GM23338 (cell line): ENCODE results near the gene SLC25A24. TPM values are rescaled to one million over a fixed set of nuclear protein-coding genes. Genes with fewer than 3 reads are reported as not detected.

Experiments
- ATAC-seq: fragments of 200-7000 bp; cut with Tn5 transposase; 3 replicates; pipeline ENCODE4 v1.9.1; 2020
- DNase-seq: peaks from one replicate; pipeline ENCODE4 v3.0.0-alpha.2; 2015; ENCODE audit warnings: low spot score
- H2AFZ ChIP-seq: fragments of 200-600 bp; sonication (generic); 2 replicates; pipeline ENCODE4 v1.8.0; 2016; ENCODE audit warnings: antibody characterized with exemption, mild to moderate bottlenecking, moderate library complexity
- H3F3A ChIP-seq: fragments of 200-600 bp; sonication (generic); replicated peaks from 2 replicates; pipeline ENCODE4 v1.8.0; 2017; ENCODE audit warnings: antibody characterized with exemption, mixed run types, low read depth
- H3K27ac ChIP-seq: fragments of 200-600 bp; sonication (generic); 2 replicates; pipeline ENCODE4 v1.6.1; 2016; ENCODE audit warnings: low read depth
- H3K27me3 ChIP-seq: fragments of 200-600 bp; sonication (generic); 2 replicates; pipeline ENCODE4 v1.8.0; 2016; ENCODE audit warnings: mild to moderate bottlenecking, mixed run types, moderate library complexity; ENCODE audit not compliant: insufficient read depth
- H3K36me3 ChIP-seq: fragments of 200-600 bp; sonication (generic); 2 replicates; pipeline ENCODE4 v1.8.0; 2016; ENCODE audit warnings: mild to moderate bottlenecking; ENCODE audit not compliant: insufficient read depth
- H3K4me1 ChIP-seq: fragments of 200-600 bp; sonication (generic); 2 replicates; pipeline ENCODE4 v1.8.0; 2016; ENCODE audit warnings: mild to moderate bottlenecking, moderate library complexity; ENCODE audit not compliant: insufficient read depth
- H3K4me2 ChIP-seq: fragments of 200-600 bp; sonication (generic); 2 replicates; pipeline ENCODE4 v1.7.1; 2017; ENCODE audit warnings: mixed run types
- H3K4me3 ChIP-seq: fragments of 200-600 bp; sonication (generic); 2 replicates; pipeline ENCODE4 v1.6.1; 2016; ENCODE audit warnings: mixed run types
- H3K79me2 ChIP-seq: fragments of 200-600 bp; sonication (generic); replicated peaks from 2 replicates; pipeline ENCODE4 v1.8.0; 2017; ENCODE audit warnings: mild to moderate bottlenecking; ENCODE audit not compliant: insufficient read depth
- H3K9me2 ChIP-seq: fragments of 200-600 bp; sonication (generic); 2 replicates; pipeline ENCODE4 v1.8.0; 2017; ENCODE audit not compliant: insufficient read depth
- H4K20me1 ChIP-seq: fragments of 200-600 bp; sonication (generic); replicated peaks from 2 replicates; pipeline ENCODE4 v1.8.0; 2017; ENCODE audit warnings: mild to moderate bottlenecking; ENCODE audit not compliant: insufficient read depth
- H3K27ac Mint-ChIP-seq: 2 replicates; pipeline ENCODE4 v1.8.0; 2020; ENCODE audit warnings: inconsistent platforms, mild to moderate bottlenecking, moderate library complexity, mixed read lengths
- H3K27me3 Mint-ChIP-seq: 3 replicates; pipeline ENCODE4 v1.8.0; 2022; ENCODE audit warnings: low read depth, mild to moderate bottlenecking, moderate library complexity, mixed read lengths, inconsistent platforms; ENCODE audit not compliant: insufficient read depth, poor library complexity
- H3K36me3 Mint-ChIP-seq: 3 replicates; pipeline ENCODE4 v1.8.0; 2021; ENCODE audit warnings: low read depth, mild to moderate bottlenecking, inconsistent platforms, moderate library complexity, mixed read lengths
- H3K4me1 Mint-ChIP-seq: 3 replicates; pipeline ENCODE4 v1.8.0; 2020; ENCODE audit warnings: mild to moderate bottlenecking, inconsistent platforms, mixed read lengths
- H3K4me3 Mint-ChIP-seq: 3 replicates; pipeline ENCODE4 v1.8.0; 2021; ENCODE audit warnings: moderate library complexity, mild to moderate bottlenecking, inconsistent platforms, mixed read lengths
- H3K9me3 Mint-ChIP-seq: 3 replicates; pipeline ENCODE4 v1.8.0; 2020; ENCODE audit warnings: moderate library complexity, mild to moderate bottlenecking, inconsistent platforms, mixed read lengths
- CREB1 ChIP-seq: fragments of 250-450 bp; sonication (Bioruptor Pico); IDR thresholded peaks from 2 replicates; pipeline ENCODE4 v1.5.0; 2020; ENCODE audit warnings: low read depth, mild to moderate bottlenecking, moderate library complexity
- EZH2 ChIP-seq: fragments of 200-600 bp; sonication (generic); IDR thresholded peaks from one replicate; pipeline ENCODE4 v1.8.0; 2017; ENCODE audit warnings: antibody characterized with exemption, mild to moderate bottlenecking, low read depth; ENCODE audit not compliant: unreplicated experiment
- EZH2phosphoT487 ChIP-seq: fragments of 200-600 bp; sonication (generic); IDR thresholded peaks from one replicate; pipeline ENCODE4 v1.8.1; 2018; ENCODE audit warnings: antibody characterized with exemption; ENCODE audit not compliant: unreplicated experiment
- JUNB ChIP-seq: IDR thresholded peaks from one replicate; pipeline ENCODE4 v1.6.1; 2016; ENCODE audit warnings: antibody characterized with exemption; ENCODE audit not compliant: unreplicated experiment
- NANOG ChIP-seq: IDR thresholded peaks from 2 replicates; pipeline ENCODE4 v1.6.1; 2016; ENCODE audit warnings: antibody characterized with exemption, borderline replicate concordance
- POLR2AphosphoS5 ChIP-seq: IDR thresholded peaks from 2 replicates; pipeline ENCODE4 v1.6.1; 2016; ENCODE audit warnings: antibody characterized with exemption, low read depth
- STAT1 ChIP-seq: IDR thresholded peaks from one replicate; pipeline ENCODE4 v1.6.1; 2016; ENCODE audit warnings: antibody characterized with exemption; ENCODE audit not compliant: unreplicated experiment
- ZNF331 ChIP-seq: fragments of 250-450 bp; sonication (Bioruptor Pico); IDR thresholded peaks from 2 replicates; pipeline ENCODE4 v1.5.0; 2020; ENCODE audit warnings: low read depth, mild to moderate bottlenecking, moderate library complexity
- polyA plus RNA-seq: library from polyadenylated mRNA; unstranded; fragments of >200 nt; fragmentation: Nextera tagmentation; extraction: Ambion mirVana; gene quantifications from 2 replicates; pipeline ENCODE4 v1.2.1, GENCODE V29; 2016
- total RNA-seq: library from RNA; depleted of rRNA; stranded (reverse); fragments of >200 nt; shearing (Covaris generic); gene quantifications from 2 replicates; pipeline ENCODE4 v1.2.3, GENCODE V29; 2014
- TF ChIP-seq, protein P1 (sequence below): IDR thresholded peaks from 2 replicates; pipeline ENCODE4 v1.6.1; 2016; ENCODE audit warnings: antibody characterized with exemption
- TF ChIP-seq, protein P2 (sequence below): IDR thresholded peaks from one replicate; pipeline ENCODE4 v1.6.1; 2018; ENCODE audit warnings: antibody characterized with exemption; ENCODE audit not compliant: unreplicated experiment
- TF ChIP-seq, protein P3 (sequence below), 2 experiments: fragments of 200-600 bp in 1 of 2; sonication (generic) in 1 of 2; conservative IDR thresholded peaks; 2 replicates each; pipeline versions ENCODE4 v1.5.1 to v1.6.1; 2016 to 2017; ENCODE audit warnings: antibody characterized with exemption in 2 of 2, low read depth in 2 of 2, mild to moderate bottlenecking in 2 of 2, moderate library complexity in 1 of 2
- TF ChIP-seq, protein P4 (sequence below): fragments of 250-450 bp; sonication (Bioruptor Pico); IDR thresholded peaks from 2 replicates; pipeline ENCODE4 v1.5.0; 2020; ENCODE audit warnings: mild to moderate bottlenecking, moderate library complexity

The SLC25A24 gene
- total and polyA plus RNA-seq, 2 experiments from 2014 or later = 17.4 to 46.0 TPM

DNA sequence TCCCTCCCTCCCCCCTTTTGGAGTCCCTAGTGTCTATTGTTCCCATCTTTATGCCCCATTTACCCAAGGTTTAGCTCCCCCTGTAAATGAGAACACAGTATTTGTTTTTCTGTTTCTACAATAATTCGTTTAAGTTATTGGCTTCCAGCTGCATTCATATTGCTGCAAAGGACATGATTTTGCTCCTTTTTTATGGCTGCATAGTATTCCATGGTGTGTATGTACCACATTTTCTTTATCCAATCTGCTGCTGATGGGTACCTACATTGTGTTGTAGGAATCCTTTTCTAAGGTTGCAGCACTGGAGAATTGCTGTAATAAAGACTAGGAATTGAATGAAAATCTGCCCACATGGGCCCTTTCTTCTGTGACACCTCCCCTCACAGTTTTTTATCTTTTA lies 6.8 kb downstream of the SLC25A24 start (continued):
- TF ChIP-seq, protein P1, sequence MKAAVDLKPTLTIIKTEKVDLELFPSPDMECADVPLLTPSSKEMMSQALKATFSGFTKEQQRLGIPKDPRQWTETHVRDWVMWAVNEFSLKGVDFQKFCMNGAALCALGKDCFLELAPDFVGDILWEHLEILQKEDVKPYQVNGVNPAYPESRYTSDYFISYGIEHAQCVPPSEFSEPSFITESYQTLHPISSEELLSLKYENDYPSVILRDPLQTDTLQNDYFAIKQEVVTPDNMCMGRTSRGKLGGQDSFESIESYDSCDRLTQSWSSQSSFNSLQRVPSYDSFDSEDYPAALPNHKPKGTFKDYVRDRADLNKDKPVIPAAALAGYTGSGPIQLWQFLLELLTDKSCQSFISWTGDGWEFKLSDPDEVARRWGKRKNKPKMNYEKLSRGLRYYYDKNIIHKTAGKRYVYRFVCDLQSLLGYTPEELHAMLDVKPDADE = no peak
- TF ChIP-seq CREB1 (CRISPR knock-in tag) (no peak), JUNB (no peak), NANOG (no peak), ZNF331 (CRISPR knock-in tag) (no peak), EZH2phosphoT487 (no peak), STAT1 (no peak), POLR2AphosphoS5 (no peak)
- TF ChIP-seq, protein P2, sequence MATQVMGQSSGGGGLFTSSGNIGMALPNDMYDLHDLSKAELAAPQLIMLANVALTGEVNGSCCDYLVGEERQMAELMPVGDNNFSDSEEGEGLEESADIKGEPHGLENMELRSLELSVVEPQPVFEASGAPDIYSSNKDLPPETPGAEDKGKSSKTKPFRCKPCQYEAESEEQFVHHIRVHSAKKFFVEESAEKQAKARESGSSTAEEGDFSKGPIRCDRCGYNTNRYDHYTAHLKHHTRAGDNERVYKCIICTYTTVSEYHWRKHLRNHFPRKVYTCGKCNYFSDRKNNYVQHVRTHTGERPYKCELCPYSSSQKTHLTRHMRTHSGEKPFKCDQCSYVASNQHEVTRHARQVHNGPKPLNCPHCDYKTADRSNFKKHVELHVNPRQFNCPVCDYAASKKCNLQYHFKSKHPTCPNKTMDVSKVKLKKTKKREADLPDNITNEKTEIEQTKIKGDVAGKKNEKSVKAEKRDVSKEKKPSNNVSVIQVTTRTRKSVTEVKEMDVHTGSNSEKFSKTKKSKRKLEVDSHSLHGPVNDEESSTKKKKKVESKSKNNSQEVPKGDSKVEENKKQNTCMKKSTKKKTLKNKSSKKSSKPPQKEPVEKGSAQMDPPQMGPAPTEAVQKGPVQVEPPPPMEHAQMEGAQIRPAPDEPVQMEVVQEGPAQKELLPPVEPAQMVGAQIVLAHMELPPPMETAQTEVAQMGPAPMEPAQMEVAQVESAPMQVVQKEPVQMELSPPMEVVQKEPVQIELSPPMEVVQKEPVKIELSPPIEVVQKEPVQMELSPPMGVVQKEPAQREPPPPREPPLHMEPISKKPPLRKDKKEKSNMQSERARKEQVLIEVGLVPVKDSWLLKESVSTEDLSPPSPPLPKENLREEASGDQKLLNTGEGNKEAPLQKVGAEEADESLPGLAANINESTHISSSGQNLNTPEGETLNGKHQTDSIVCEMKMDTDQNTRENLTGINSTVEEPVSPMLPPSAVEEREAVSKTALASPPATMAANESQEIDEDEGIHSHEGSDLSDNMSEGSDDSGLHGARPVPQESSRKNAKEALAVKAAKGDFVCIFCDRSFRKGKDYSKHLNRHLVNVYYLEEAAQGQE = no peak

DNA sequence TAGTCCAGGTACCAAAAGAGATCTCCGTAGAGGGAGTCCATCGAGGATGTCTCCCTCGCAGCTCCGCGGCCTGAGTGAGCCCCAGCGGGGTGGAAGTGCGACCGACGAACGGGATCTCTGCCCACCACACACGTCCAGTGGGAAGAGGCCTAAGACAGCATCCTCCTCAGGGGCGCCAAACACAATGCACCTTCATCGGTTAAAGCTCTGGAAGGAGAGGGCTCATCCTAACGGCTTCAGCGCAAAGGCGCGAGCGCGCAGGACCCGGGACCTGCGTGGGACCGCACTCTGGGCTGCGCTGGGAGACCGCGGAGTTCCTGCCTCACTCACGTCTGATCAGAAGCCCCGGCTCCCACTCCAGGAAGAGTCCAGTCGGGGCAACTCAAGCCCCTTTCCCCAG lies 7.6 kb downstream of the SLC25A24 start:
- Mint-ChIP-seq H3K27ac (no peak overlapping the region), H3K9me3 (no peaks in the 10 kb centered on the region; the same call in 2 of the 3 replicates), H3K4me3 (no peak overlapping the region), H3K27me3 (peaks cover 2% of the 10 kb centered on the region), H3K4me1 (peaks cover 2% of the 10 kb centered on the region; the same call in 2 of the 3 replicates), H3K36me3 (peaks cover 36% of the 10 kb centered on the region)
- ATAC-seq (no peak), DNase-seq (no peak)
- no peaks in the 10 kb centered on the region for H3K4me1 ChIP-seq
- no peak overlapping the region for H3K27ac ChIP-seq
- H3K79me2 ChIP-seq = peaks cover 58% of the 10 kb centered on the region
- no peaks in the 10 kb centered on the region for H3K27me3 ChIP-seq
- H2AFZ ChIP-seq = no peak overlapping the region
- H3K36me3 ChIP-seq = no peaks in the 10 kb centered on the region
- no peaks in the 10 kb centered on the region for H4K20me1 ChIP-seq
- no peaks in the 10 kb centered on the region for H3F3A ChIP-seq
- H3K4me2 ChIP-seq = no peak overlapping the region
- H3K4me3 ChIP-seq = no peak overlapping the region
- H3K9me2 ChIP-seq = no peaks in the 10 kb centered on the region
- TF ChIP-seq EZH2 (no peak), POLR2AphosphoS5 (no peak), NANOG (no peak)
- TF ChIP-seq, protein P3, sequence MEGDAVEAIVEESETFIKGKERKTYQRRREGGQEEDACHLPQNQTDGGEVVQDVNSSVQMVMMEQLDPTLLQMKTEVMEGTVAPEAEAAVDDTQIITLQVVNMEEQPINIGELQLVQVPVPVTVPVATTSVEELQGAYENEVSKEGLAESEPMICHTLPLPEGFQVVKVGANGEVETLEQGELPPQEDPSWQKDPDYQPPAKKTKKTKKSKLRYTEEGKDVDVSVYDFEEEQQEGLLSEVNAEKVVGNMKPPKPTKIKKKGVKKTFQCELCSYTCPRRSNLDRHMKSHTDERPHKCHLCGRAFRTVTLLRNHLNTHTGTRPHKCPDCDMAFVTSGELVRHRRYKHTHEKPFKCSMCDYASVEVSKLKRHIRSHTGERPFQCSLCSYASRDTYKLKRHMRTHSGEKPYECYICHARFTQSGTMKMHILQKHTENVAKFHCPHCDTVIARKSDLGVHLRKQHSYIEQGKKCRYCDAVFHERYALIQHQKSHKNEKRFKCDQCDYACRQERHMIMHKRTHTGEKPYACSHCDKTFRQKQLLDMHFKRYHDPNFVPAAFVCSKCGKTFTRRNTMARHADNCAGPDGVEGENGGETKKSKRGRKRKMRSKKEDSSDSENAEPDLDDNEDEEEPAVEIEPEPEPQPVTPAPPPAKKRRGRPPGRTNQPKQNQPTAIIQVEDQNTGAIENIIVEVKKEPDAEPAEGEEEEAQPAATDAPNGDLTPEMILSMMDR (conservative IDR thresholded peaks at IDR 0.05; ENCODE audit: low read depth in 2 of 2) = no peak
- TF ChIP-seq, protein P4, sequence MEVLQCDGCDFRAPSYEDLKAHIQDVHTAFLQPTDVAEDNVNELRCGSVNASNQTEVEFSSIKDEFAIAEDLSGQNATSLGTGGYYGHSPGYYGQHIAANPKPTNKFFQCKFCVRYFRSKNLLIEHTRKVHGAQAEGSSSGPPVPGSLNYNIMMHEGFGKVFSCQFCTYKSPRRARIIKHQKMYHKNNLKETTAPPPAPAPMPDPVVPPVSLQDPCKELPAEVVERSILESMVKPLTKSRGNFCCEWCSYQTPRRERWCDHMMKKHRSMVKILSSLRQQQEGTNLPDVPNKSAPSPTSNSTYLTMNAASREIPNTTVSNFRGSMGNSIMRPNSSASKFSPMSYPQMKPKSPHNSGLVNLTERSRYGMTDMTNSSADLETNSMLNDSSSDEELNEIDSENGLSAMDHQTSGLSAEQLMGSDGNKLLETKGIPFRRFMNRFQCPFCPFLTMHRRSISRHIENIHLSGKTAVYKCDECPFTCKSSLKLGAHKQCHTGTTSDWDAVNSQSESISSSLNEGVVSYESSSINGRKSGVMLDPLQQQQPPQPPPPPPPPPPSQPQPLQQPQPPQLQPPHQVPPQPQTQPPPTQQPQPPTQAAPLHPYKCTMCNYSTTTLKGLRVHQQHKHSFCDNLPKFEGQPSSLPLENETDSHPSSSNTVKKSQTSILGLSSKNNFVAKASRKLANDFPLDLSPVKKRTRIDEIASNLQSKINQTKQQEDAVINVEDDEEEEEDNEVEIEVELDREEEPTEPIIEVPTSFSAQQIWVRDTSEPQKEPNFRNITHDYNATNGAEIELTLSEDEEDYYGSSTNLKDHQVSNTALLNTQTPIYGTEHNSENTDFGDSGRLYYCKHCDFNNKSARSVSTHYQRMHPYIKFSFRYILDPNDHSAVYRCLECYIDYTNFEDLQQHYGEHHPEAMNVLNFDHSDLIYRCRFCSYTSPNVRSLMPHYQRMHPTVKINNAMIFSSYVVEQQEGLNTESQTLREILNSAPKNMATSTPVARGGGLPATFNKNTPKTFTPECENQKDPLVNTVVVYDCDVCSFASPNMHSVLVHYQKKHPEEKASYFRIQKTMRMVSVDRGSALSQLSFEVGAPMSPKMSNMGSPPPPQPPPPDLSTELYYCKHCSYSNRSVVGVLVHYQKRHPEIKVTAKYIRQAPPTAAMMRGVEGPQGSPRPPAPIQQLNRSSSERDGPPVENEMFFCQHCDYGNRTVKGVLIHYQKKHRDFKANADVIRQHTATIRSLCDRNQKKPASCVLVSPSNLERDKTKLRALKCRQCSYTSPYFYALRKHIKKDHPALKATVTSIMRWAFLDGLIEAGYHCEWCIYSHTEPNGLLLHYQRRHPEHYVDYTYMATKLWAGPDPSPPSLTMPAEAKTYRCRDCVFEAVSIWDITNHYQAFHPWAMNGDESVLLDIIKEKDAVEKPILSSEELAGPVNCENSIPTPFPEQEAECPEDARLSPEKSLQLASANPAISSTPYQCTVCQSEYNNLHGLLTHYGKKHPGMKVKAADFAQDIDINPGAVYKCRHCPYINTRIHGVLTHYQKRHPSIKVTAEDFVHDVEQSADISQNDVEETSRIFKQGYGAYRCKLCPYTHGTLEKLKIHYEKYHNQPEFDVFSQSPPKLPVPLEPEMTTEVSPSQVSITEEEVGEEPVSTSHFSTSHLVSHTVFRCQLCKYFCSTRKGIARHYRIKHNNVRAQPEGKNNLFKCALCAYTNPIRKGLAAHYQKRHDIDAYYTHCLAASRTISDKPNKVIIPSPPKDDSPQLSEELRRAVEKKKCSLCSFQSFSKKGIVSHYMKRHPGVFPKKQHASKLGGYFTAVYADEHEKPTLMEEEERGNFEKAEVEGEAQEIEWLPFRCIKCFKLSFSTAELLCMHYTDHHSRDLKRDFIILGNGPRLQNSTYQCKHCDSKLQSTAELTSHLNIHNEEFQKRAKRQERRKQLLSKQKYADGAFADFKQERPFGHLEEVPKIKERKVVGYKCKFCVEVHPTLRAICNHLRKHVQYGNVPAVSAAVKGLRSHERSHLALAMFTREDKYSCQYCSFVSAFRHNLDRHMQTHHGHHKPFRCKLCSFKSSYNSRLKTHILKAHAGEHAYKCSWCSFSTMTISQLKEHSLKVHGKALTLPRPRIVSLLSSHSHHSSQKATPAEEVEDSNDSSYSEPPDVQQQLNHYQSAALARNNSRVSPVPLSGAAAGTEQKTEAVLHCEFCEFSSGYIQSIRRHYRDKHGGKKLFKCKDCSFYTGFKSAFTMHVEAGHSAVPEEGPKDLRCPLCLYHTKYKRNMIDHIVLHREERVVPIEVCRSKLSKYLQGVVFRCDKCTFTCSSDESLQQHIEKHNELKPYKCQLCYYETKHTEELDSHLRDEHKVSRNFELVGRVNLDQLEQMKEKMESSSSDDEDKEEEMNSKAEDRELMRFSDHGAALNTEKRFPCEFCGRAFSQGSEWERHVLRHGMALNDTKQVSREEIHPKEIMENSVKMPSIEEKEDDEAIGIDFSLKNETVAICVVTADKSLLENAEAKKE (CRISPR knock-in tag) = no peak
